ENCODE measurements around the gene CYP19A1. TPM values are rescaled to one million over a fixed set of nuclear protein-coding genes. Genes with fewer than 3 reads are reported as not detected.

Gene CYP19A1
- total and polyA plus RNA-seq, 9 of the 15 experiments (the other 6 are each of a cell fraction or from before 2014, with no cell fraction given) = 0.16 to 0.63 (median 0.47) TPM; not detected in 3

DNA sequence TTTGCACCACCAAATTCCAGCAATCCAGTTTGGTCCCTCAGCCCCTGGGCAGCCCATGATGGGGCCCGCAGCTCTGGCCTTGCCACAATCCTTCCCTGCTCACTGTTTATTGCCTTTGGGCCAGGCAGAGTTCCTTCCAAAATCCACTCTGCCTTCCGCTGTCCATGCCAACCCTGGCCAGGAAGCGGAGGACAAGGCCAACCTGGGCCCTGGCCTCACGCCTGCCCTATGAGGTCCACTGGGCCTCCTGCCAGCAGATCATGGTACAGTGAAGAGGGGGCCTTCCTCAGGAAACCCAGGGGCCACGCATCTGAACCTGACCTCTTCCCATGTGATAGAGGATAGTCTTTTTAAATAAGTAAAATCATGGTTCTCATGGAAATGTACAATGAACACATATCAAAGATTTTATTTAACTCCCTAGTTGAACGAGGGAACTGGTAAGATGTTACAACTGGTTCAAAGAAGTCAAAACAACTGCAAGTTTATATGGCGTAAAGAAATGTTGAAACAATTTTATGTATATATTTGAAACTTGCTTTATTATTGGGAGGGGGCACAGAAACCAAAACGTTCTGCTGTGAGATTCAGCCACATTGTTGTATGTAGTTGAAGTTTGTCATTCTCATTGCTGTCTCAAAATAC is 147.8 kb downstream of the CYP19A1 start:
- in situ Hi-C loops (cut with MboI) = no loop called here
- 56% methylated on average over 8 of the region's 8 CpGs for WGBS (ENCODE audit: insufficient coverage, low coverage, missing lambda C conversion rate)
- ChIA-PET POLR2A (interaction anchor here (0.9 kb wide), 1 partner anchor 9 kb away, joined by 4 read pairs; no protein-coding TSS in a partner anchor), CTCF (ENCODE audit: low intra/inter-chr PET ratio) (no interaction called here)
- Histone ChIP-seq H3K79me2 (ENCODE audit: control insufficient read depth, insufficient read depth, low read length) (no peaks in the 10 kb centered on the region), H3K4me3 (no peak overlapping the region), H3K4me2 (ENCODE audit: insufficient read depth, low read length) (no peak overlapping the region), H3K9me3 (replicated peaks; ENCODE audit: control insufficient read depth, insufficient read depth, low read depth, low read length) (no peaks in the 10 kb centered on the region), H2AFZ (ENCODE audit: low read depth, low read length) (no peak overlapping the region), H3K27ac (ENCODE audit: extremely low read depth, low read depth, low read length) (no peak overlapping the region), H3K9me1 (ENCODE audit: control insufficient read depth, insufficient read depth, low read length) (no peaks in the 10 kb centered on the region), H3K4me1 (replicated peaks in 1 of 2; ENCODE audit: control insufficient read depth in 2 of 2, insufficient read depth in 2 of 2, low read length in 2 of 2) (peaks cover 0 to 12% of the 10 kb centered on the region in 2 experiments; a peak in 4 of 5 replicates), H3K36me3 (ENCODE audit: control insufficient read depth, insufficient read depth, low read length) (no peaks in the 10 kb centered on the region), H3K27me3 (ENCODE audit: control insufficient read depth in 2 of 2, insufficient read depth in 2 of 2, low read length in 2 of 2) (peaks cover 11 to 15% of the 10 kb centered on the region in 2 experiments; a peak in 3 of 5 replicates), H4K20me1 (replicated peaks; ENCODE audit: control insufficient read depth, insufficient read depth, low read length) (peaks cover 9% of the 10 kb centered on the region; the same call in 1 of the 2 replicates), H3K9ac (ENCODE audit: insufficient read depth in 1 of 2, low read depth in 2 of 2, low read length in 2 of 2) (no peak overlapping the region)
- ATAC-seq (no peak), DNase-seq (ENCODE audit: extremely low read depth in 1 of 4, low spot score in 3 of 4) (no peak), FAIRE-seq (no peak)
- BruUV-seq (replicated peaks) = no TSS peak
- intact Hi-C loops (cut with micrococcal nuclease) = no loop called here
- no peak for TF ChIP-seq ZNF121 (CRISPR knock-in tag; conservative IDR thresholded peaks at IDR 0.05)
- no peak for TF ChIP-seq DNMT1 (IDR thresholded peaks at IDR 0.05)
- no peak for TF ChIP-seq RBM14 (IDR thresholded peaks at IDR 0.05; ENCODE audit: borderline replicate concordance, insufficient read depth, low read depth, low read length)
- no peak for TF ChIP-seq TAF9B (IDR thresholded peaks at IDR 0.05; ENCODE audit: partially characterized antibody)
- TF ChIP-seq ZNF586 (CRISPR knock-in tag; conservative IDR thresholded peaks at IDR 0.05) = no peak
- TF ChIP-seq POLR3A (IDR thresholded peaks at IDR 0.05; ENCODE audit: borderline replicate concordance, extremely low read depth, insufficient read depth, insufficient read length) = no peak
- no peak for TF ChIP-seq ETV1 (tag; conservative IDR thresholded peaks at IDR 0.05; ENCODE audit: low read depth)
- no peak for TF ChIP-seq THAP7 (CRISPR knock-in tag; IDR thresholded peaks at IDR 0.05)
- TF ChIP-seq MEF2D (tag; conservative IDR thresholded peaks at IDR 0.05; ENCODE audit: low read depth) = no peak
- TF ChIP-seq RBM34 (IDR thresholded peaks at IDR 0.05; ENCODE audit: borderline replicate concordance, insufficient read depth, low read length) = no peak
- TF ChIP-seq NUFIP1 (IDR thresholded peaks at IDR 0.05; ENCODE audit: partially characterized antibody) = no peak
- TF ChIP-seq SP2 (IDR thresholded peaks at IDR 0.05; ENCODE audit: extremely low read depth, low read depth, low read length, poor library complexity, severe bottlenecking) = no peak
- no peak for TF ChIP-seq ETS1 (conservative IDR thresholded peaks at IDR 0.05; ENCODE audit: control insufficient read depth, low read depth, low read length)
- no peak for TF ChIP-seq OTX1 (CRISPR knock-in tag; IDR thresholded peaks at IDR 0.05)
- no peak for TF ChIP-seq PBX2 (CRISPR knock-in tag; IDR thresholded peaks at IDR 0.05; ENCODE audit: low read depth)
- no peak for TF ChIP-seq PBX2 (tag; conservative IDR thresholded peaks at IDR 0.05; ENCODE audit: low read depth)
- TF ChIP-seq NR3C1 (CRISPR knock-in tag; IDR thresholded peaks at IDR 0.05) = no peak
- no peak for TF ChIP-seq SMARCA4 (IDR thresholded peaks at IDR 0.05)

Data from K562 (cell line).